ENCODE results near the gene TAPBPL. TPM values are rescaled to one million over a fixed set of nuclear protein-coding genes. Genes with fewer than 3 reads are reported as not detected.

TAPBPL gene
- total RNA-seq, 1 donor from 2014 or later: 49.0 TPM

- intact Hi-C loops (cut with micrococcal nuclease): no loop called here
These were observed 15.7 kb upstream of the TAPBPL start for GRCh38 chr12:6435961-6436715.

- intact Hi-C loops (cut with micrococcal nuclease): no loop called here
These were observed 14.3 kb upstream of the TAPBPL start for GRCh38 chr12:6437586-6437985.

- intact Hi-C loops (cut with micrococcal nuclease): no loop called here
These were observed 13.5 kb upstream of the TAPBPL start for GRCh38 chr12:6438345-6438744.

- intact Hi-C loops (cut with micrococcal nuclease): no loop called here
These were observed 11.5 kb upstream of the TAPBPL start for GRCh38 chr12:6440391-6440790.

- intact Hi-C loops (cut with micrococcal nuclease): no loop called here
These were observed 9.0 kb upstream of the TAPBPL start for GRCh38 chr12:6442836-6443235.

- intact Hi-C loops (cut with micrococcal nuclease): no loop called here
These were observed 8.4 kb upstream of the TAPBPL start for GRCh38 chr12:6443361-6443983.

GRCh38 chr12:6444031-6444430 lies 7.8 kb upstream of the TAPBPL start:
- intact Hi-C loops (cut with micrococcal nuclease): loop anchor here (1.0 to 2.0 kb wide), 3 partner anchors 8 to 27 kb away; partner anchors contain the start of genes TAPBPL and VAMP1

- intact Hi-C loops (cut with micrococcal nuclease): loop anchor here (1.0 to 2.0 kb wide), 3 partner anchors 7 to 26 kb away; partner anchors contain the start of genes TAPBPL and VAMP1
These were observed 6.8 kb upstream of the TAPBPL start, which contains the start of gene CD27 for GRCh38 chr12:6444704-6445688. Gene CD27 (plus strand): TSS chr12:6444955. CDS start chr12:6445096, 141 bp downstream.

GRCh38 chr12:6450091-6450868 lies 1.6 kb upstream of the TAPBPL start:
- intact Hi-C loops (cut with micrococcal nuclease): no loop called here

- intact Hi-C loops (cut with micrococcal nuclease): loop anchor here (1.0 kb wide), 1 partner anchor 42 kb away; the partner anchor contains the start of gene MRPL51
These were observed 934 bp upstream of the TAPBPL start for GRCh38 chr12:6450869-6451347.

- intact Hi-C loops (cut with micrococcal nuclease): loop anchor here (1.0 kb wide), 2 partner anchors 8 to 9 kb away; partner anchors contain the start of gene CD27
These were observed 552 bp downstream of the TAPBPL start for GRCh38 chr12:6452245-6452943.

- intact Hi-C loops (cut with micrococcal nuclease): loop anchor here (1.0 kb wide), 2 partner anchors 8 to 9 kb away; partner anchors contain the start of gene CD27
These were observed 1.2 kb downstream of the TAPBPL start for GRCh38 chr12:6452944-6453630.

- intact Hi-C loops (cut with micrococcal nuclease): no loop called here
These were observed 5.5 kb downstream of the TAPBPL start for GRCh38 chr12:6457220-6457945.

GRCh38 chr12:6458281-6459003 lies 6.6 kb downstream of the TAPBPL start:
- intact Hi-C loops (cut with micrococcal nuclease): no loop called here

GRCh38 chr12:6459004-6459337 lies 7.1 kb downstream of the TAPBPL start:
- intact Hi-C loops (cut with micrococcal nuclease): no loop called here

- intact Hi-C loops (cut with micrococcal nuclease): loop anchor here (1.0 kb wide), 1 partner anchor 9 kb away; the partner anchor contains the start of gene TAPBPL
These were observed 9.0 kb downstream of the TAPBPL start for GRCh38 chr12:6460751-6461371.
